ENCODE measurements around the gene UGDH.

Gene UGDH

DNA sequence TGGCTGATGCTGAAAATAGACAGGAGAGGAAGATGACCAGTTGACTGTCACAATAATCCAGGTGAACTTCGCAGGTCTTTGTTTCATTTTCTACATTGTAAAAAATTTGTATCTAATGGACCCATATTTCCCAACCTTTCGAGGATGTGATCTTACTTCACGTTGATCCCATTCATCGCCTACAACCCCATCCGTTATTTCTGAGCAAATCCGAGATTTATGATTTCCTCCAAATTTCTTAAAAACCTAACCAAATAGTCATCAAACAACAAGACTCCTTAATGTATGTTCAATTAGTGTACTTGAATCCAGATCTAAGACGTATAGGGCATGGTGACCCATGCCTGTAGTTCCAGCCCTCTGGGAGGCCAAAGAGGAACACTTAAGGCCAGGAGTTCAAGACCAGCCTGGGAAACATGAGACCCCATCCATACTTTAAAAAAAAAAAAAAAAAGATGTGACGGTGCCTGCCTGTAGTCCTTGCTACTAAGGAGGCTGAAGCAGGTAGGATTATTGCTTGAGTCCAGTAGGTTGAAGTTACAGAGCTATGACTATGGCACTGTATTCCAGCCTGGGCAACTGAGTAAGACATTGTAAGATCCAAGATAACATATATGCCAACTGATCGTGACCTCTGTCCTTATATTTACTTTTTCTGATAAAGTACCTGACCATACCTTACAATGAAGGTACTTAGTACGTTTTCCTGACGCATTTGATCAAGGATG lies 74.2 kb downstream of the UGDH start:
- TF ChIP-seq CTCF (conservative IDR thresholded peaks at IDR 0.05) = no peak
- no peak overlapping the region for H3K27ac ChIP-seq

DNA sequence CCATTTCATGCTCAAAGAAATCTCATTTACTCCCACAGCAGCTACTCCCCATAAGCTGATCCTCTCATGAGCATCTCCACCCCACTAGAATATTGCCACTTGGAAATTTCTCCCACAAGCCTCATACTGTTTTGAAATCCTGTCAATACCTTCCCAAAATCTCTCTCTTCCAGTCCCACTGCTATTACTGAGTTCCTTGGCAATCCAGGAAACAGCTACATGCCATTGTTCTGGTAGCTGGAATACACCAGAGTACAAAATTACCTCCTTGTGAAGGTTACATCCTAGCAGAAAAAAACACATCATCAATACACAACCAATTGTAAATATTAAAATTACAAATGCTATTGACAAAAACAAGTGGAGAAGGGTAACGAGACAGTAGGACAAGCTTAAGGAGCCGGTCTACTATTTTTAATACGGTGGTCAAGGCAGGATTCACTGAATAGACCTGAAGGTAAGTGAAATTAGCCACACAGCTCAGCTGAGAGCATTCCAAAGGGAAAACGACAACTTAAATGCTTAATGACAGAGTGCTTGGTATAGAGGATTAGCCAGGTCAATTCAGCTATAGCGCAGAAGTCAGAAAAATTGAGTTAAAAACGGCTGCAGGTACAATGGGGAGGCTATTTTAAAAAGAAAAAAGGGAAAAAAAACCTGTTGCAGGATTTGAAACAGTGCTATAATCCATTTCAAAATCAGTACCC lies 74.9 kb downstream of the UGDH start:
- no peak for TF ChIP-seq CTCF (conservative IDR thresholded peaks at IDR 0.05)
- 0 out of 2 replicates have a peak overlapping the region, but pooled peaks have one; percentile 6 for H3K27ac ChIP-seq

- no peak for TF ChIP-seq CTCF (conservative IDR thresholded peaks at IDR 0.05)
- H3K27ac ChIP-seq = peak overlapping the region; percentile 6; the same call in 1 of the 2 replicates
Observed at GRCh38 chr4:39451423-39452023, 75.7 kb downstream of the UGDH start.

GRCh38 chr4:39450618-39451017 lies 76.6 kb downstream of the UGDH start:
- TF ChIP-seq CTCF (conservative IDR thresholded peaks at IDR 0.05) = no peak
- H3K27ac ChIP-seq = peak overlapping the region; percentile 6; the same call in 1 of the 2 replicates
